ENCODE data around the gene CRIM1. TPM values are rescaled to one million over a fixed set of nuclear protein-coding genes. Genes with fewer than 3 reads are reported as not detected.
"Not testable (repeated sequence)": the region's sequence is repeated elsewhere in the genome, so short reads cannot be mapped to it uniquely, and the experiment has no call there.

CRIM1 gene
- total RNA-seq, 1 experiment from 2014 or later = 44.2 TPM

GRCh38 chr2:36352701-36353100, 2.9 kb upstream of the CRIM1 start:
- peak; percentile 53 for DNase-seq (ENCODE audit: low read depth)

GRCh38 chr2:36354811-36355150, 797 bp upstream of the CRIM1 start:
- peak; percentile 29 for DNase-seq (ENCODE audit: low read depth)

GRCh38 chr2:36355890-36356297, 316 bp downstream of the CRIM1 start:
- no peak for DNase-seq (ENCODE audit: low read depth)

- DNase-seq (ENCODE audit: low read depth) = peak; percentile 65
These were observed 866 bp downstream of the CRIM1 start for GRCh38 chr2:36356298-36356989.

- DNase-seq (ENCODE audit: low read depth) = peak; percentile 82
These were observed 1.6 kb downstream of the CRIM1 start for GRCh38 chr2:36356990-36357846.

- peak; percentile 71 for DNase-seq (ENCODE audit: low read depth)
These were observed 2.5 kb downstream of the CRIM1 start for GRCh38 chr2:36357847-36358659.

GRCh38 chr2:36359067-36359466, 3.5 kb downstream of the CRIM1 start:
- DNase-seq (ENCODE audit: low read depth) = no peak

- DNase-seq (ENCODE audit: low read depth) = no peak
These were observed 4.5 kb downstream of the CRIM1 start for GRCh38 chr2:36360063-36360462.

- DNase-seq (ENCODE audit: low read depth) = no peak
These were observed 5.3 kb downstream of the CRIM1 start for GRCh38 chr2:36360834-36361233.

GRCh38 chr2:36361396-36361795, 5.8 kb downstream of the CRIM1 start:
- DNase-seq (ENCODE audit: low read depth) = no peak

- peak; percentile 47 for DNase-seq (ENCODE audit: low read depth)
These were observed 6.7 kb downstream of the CRIM1 start for GRCh38 chr2:36362291-36362690.

- DNase-seq (ENCODE audit: low read depth) = not testable (repeated sequence)
These were observed 7.5 kb downstream of the CRIM1 start for GRCh38 chr2:36363085-36363484.

- no peak for DNase-seq (ENCODE audit: low read depth)
These were observed 11.0 kb downstream of the CRIM1 start for GRCh38 chr2:36366491-36367120.

GRCh38 chr2:36367486-36367885, 11.9 kb downstream of the CRIM1 start:
- no peak for DNase-seq (ENCODE audit: low read depth)

- no peak for DNase-seq (ENCODE audit: low read depth)
These were observed 12.3 kb downstream of the CRIM1 start for GRCh38 chr2:36367895-36368353.

GRCh38 chr2:36368438-36368837, 12.9 kb downstream of the CRIM1 start:
- DNase-seq (ENCODE audit: low read depth) = no peak

GRCh38 chr2:36369163-36369562, 13.6 kb downstream of the CRIM1 start:
- no peak for DNase-seq (ENCODE audit: low read depth)

GRCh38 chr2:36369716-36370115, 14.1 kb downstream of the CRIM1 start:
- no peak for DNase-seq (ENCODE audit: low read depth)

- no peak for DNase-seq (ENCODE audit: low read depth)
These were observed 14.7 kb downstream of the CRIM1 start for GRCh38 chr2:36370281-36370680.

- peak; percentile 59 for DNase-seq (ENCODE audit: low read depth)
These were observed 15.7 kb downstream of the CRIM1 start for GRCh38 chr2:36371070-36371874.

GRCh38 chr2:36371928-36372391, 16.4 kb downstream of the CRIM1 start:
- DNase-seq (ENCODE audit: low read depth) = peak; percentile 94

Data from RPMI7951 (cell line).